Measurements from ENCODE around the gene LTA. TPM values are rescaled to one million over a fixed set of nuclear protein-coding genes. Genes with fewer than 3 reads are reported as not detected.

LTA gene
- total and polyA plus RNA-seq, 10 donors: 2.4 to 14.4 (median 5.7) TPM

DNA sequence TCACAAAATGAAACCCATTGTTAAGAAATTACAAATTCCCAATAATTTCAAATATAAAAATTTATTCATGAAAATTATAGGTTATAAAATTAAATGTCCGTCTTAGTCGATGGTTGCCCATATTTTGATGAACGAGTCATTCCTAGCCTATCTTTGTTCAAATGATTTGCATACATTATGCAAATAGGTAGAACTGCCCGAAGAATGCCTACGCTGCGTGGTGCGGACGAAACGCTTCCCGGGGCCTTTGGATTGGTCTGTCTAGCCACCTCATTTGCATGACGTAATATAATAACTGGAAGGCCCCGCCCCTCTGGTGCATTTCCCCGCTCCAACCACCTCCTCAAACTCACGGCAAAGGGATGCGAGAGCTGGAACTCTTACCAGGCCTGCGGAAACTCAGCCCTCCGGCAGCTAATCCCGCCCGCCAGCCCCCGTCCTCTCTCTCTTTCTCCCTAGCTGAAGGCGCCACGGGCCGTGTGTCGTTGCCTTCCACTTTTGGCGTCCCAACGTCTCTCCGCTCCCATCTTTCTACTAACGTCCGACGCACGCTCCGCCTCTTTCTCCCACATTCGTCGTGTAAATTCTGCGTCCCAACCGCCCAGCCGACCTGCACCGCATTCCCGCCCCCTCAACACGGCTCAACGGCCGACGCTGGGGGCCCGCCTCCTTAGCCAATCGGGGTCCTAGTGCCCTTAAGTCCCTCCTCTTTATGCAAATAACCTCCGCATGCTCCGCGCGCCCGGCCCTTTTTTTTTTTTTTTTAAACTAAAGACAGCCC is 47.9 kb downstream of the LTA start:
- intact Hi-C loops (cut with DNase I; ENCODE audit: low total_unique reads): no loop called here
- Histone ChIP-seq H3K27me3 (replicated peaks in 1 of 7) (no peaks in the 10 kb centered on the region), H3K9me3 (no peaks in the 10 kb centered on the region), H3K4me1 (peaks cover 14 to 63% (median 42%) of the 10 kb centered on the region in 6 donors), H3K4me3 (peak overlapping the region; percentile 44 to 89 (median 76)), H3K36me3 (peaks cover under 1 to 29% (median 18%) of the 10 kb centered on the region in 6 donors), H3K27ac (peak overlapping the region; percentile 97 to 100 (median 98))
- TF ChIP-seq, protein P1, sequence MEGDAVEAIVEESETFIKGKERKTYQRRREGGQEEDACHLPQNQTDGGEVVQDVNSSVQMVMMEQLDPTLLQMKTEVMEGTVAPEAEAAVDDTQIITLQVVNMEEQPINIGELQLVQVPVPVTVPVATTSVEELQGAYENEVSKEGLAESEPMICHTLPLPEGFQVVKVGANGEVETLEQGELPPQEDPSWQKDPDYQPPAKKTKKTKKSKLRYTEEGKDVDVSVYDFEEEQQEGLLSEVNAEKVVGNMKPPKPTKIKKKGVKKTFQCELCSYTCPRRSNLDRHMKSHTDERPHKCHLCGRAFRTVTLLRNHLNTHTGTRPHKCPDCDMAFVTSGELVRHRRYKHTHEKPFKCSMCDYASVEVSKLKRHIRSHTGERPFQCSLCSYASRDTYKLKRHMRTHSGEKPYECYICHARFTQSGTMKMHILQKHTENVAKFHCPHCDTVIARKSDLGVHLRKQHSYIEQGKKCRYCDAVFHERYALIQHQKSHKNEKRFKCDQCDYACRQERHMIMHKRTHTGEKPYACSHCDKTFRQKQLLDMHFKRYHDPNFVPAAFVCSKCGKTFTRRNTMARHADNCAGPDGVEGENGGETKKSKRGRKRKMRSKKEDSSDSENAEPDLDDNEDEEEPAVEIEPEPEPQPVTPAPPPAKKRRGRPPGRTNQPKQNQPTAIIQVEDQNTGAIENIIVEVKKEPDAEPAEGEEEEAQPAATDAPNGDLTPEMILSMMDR (IDR thresholded peaks at IDR 0.05 in 8 of 11, conservative IDR thresholded peaks at IDR 0.05 in 3 of 11): peak in 3 of 11 experiments; percentile 12 to 21 (median 13)
- TF ChIP-seq POLR2AphosphoS5 (IDR thresholded peaks at IDR 0.05) (peak; percentile 95 to 96 (median 96)), POLR2A (IDR thresholded peaks at IDR 0.05) (peak in 2 of 3 donors; percentile 84 to 89)
- DNase-seq: peak; percentile 99
- WGBS, 5 donors: 0 to 1% (median 1%) methylated on average over 50 of the region's 50 CpGs

DNA sequence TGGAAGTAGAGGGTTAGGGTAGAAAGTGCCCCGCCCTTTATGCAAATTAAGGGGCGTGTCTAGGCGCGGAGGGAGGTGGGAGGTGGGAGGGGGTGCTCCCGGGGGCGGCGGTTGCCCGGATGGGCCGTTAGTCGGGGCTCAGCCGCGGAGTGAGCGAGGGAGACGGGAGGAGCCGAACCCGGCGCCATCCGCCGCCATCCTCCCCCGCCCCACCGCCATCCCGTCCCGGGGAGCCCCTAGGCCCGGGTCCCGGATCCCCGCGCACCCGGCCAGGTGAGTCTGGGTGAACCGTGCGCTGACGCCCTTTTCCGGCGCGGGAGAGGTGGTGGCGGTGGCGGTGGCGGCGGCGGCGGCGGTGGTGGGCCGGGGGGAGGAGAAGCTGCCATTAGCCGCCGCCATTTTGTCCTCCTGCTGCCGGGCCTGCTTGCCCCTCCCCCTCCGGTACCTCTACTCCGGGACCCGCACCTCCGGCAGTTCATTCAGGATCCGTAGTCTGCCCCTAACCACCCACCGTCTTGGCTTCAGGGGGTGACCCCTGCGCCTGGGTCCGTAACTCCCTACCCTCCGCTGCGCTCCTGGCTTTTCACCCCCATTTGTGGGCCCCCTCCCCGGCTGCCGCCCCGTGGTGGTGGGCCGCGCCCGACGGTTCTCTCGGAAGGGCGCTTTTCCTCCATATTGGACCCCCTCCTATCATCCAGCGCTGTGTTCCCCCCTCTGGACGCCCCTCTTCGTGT is 48.7 kb downstream of the LTA start, which contains the start of gene PRRC2A:
TSS of gene PRRC2A (plus strand) at position 130 of the 734 bp plus-strand sequence. CDS start 2,075 bp downstream, outside the sequence.
- H3K9me3 ChIP-seq: no peaks in the 10 kb centered on the region
- H3K4me3 ChIP-seq: peak within 1 kb of the TSS; percentile 57 to 89 (median 76)
- peaks cover 7 to 37% (median 26%) of the 10 kb centered on the region in 6 donors for H3K36me3 ChIP-seq
- no peaks in the 10 kb centered on the region for H3K27me3 ChIP-seq (replicated peaks in 1 of 7)
- peak within 1 kb of the TSS; percentile 97 to 100 (median 98) for H3K27ac ChIP-seq
- TF ChIP-seq POLR2AphosphoS5 (IDR thresholded peaks at IDR 0.05): peak in 2 of 3 donors; percentile 60 to 67
- TF ChIP-seq POLR2A (IDR thresholded peaks at IDR 0.05): peak; percentile 27 to 58 (median 57)
- TF ChIP-seq, protein P1 (IDR thresholded peaks at IDR 0.05 in 8 of 11, conservative IDR thresholded peaks at IDR 0.05 in 3 of 11): no peak
- WGBS, 5 donors: 0 to 1% (median 0%) methylated on average over 31 to 61 of the region's 67 CpGs
- DNase-seq: peak; percentile 98
- intact Hi-C loops (cut with DNase I; ENCODE audit: low total_unique reads): no loop called here
- H3K4me1 ChIP-seq: peaks cover 14 to 55% (median 35%) of the 10 kb centered on the region in 6 donors

DNA sequence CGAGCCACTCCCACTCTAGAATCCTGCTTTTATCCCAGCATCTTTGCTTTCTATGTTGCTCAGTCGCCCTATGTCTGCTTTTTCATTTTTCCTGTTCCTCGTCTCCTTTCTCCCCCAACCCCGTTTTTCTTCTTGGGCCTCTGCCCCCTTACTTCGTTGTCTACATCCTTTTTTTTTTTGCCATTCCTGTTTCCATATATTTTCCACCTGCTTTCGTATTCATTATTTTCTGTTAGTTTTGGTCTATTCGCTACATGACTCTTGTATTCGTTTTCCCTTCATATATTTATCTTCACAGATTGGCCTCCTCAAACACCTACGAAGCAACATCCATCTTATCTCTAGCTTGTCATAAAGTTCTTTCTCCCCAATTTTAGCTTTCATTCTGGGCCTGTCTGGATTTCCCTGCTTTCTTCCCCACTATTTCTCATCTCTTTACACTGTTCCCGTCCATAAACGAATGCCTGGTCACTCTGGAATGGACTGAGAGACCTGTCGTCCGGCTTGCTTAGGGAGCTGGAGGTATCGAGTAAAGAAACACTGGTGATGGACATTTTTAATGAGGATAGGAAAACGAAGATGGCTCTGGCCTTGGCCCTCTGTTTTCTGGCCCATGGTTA is 49.3 kb downstream of the LTA start:
- H3K4me1 ChIP-seq: peaks cover 14 to 48% (median 30%) of the 10 kb centered on the region in 6 donors
- WGBS, 5 donors: 13 to 25% (median 18%) methylated on average over 15 of the region's 15 CpGs
- no peak for TF ChIP-seq POLR2AphosphoS5 (IDR thresholded peaks at IDR 0.05)
- TF ChIP-seq, protein P1 (IDR thresholded peaks at IDR 0.05 in 8 of 11, conservative IDR thresholded peaks at IDR 0.05 in 3 of 11): no peak
- TF ChIP-seq POLR2A (IDR thresholded peaks at IDR 0.05): no peak

More for the DNA sequence above, 49.3 kb downstream of the LTA start:
- H3K36me3 ChIP-seq: peaks cover 7 to 44% (median 32%) of the 10 kb centered on the region in 6 donors
- intact Hi-C loops (cut with DNase I; ENCODE audit: low total_unique reads): no loop called here
- H3K4me3 ChIP-seq: peak overlapping the region; percentile 57 to 89 (median 76)
- H3K9me3 ChIP-seq: no peaks in the 10 kb centered on the region
- H3K27ac ChIP-seq: peak overlapping the region; percentile 97 to 100 (median 98)
- no peaks in the 10 kb centered on the region for H3K27me3 ChIP-seq (replicated peaks in 1 of 7)
- no peak for DNase-seq

Data from spleen (tissue), 11 donors.